ENCODE measurements around the gene IER5.

Gene IER5

GRCh38 chr1:181127898-181128453 is 39.5 kb downstream of the IER5 start:
- Histone ChIP-seq H3K9ac (ENCODE audit: low read depth, low read length) (no peak overlapping the region), H3K4me3 (ENCODE audit: low read length) (no peak overlapping the region), H3K27ac (ENCODE audit: low read depth, low read length) (no peak overlapping the region), H3K4me1 (ENCODE audit: insufficient read depth, low read length) (peaks cover 28% of the 10 kb centered on the region), H3K36me3 (ENCODE audit: insufficient read depth, low read length) (no peaks in the 10 kb centered on the region), H3K27me3 (ENCODE audit: insufficient read depth, low read length) (no peaks in the 10 kb centered on the region), H3K9me3 (ENCODE audit: insufficient read depth, low read depth, low read length) (no peaks in the 10 kb centered on the region)
- 89% methylated on average over 5 of the region's 5 CpGs for WGBS

- 37% methylated on average over 19 of the region's 19 CpGs for WGBS
These were observed 40.3 kb downstream of the IER5 start for GRCh38 chr1:181128592-181129497.

GRCh38 chr1:181129771-181130606 is 41.5 kb downstream of the IER5 start:
- H3K9me3 ChIP-seq (ENCODE audit: insufficient read depth, low read depth, low read length) = no peaks in the 10 kb centered on the region
- no peak overlapping the region for H3K9ac ChIP-seq (ENCODE audit: low read depth, low read length)
- no peak overlapping the region for H3K27ac ChIP-seq (ENCODE audit: low read depth, low read length)
- H3K36me3 ChIP-seq (ENCODE audit: insufficient read depth, low read length) = no peaks in the 10 kb centered on the region
- H3K4me3 ChIP-seq (ENCODE audit: low read length) = no peak overlapping the region
- WGBS = 79% methylated on average over 13 of the region's 13 CpGs
- peaks cover 40% of the 10 kb centered on the region for H3K4me1 ChIP-seq (ENCODE audit: insufficient read depth, low read length)
- H3K27me3 ChIP-seq (ENCODE audit: insufficient read depth, low read length) = no peaks in the 10 kb centered on the region

More at GRCh38 chr1:181128592-181129497, 40.3 kb downstream of the IER5 start:
- 0 out of 2 replicates have a peak overlapping the region, but pooled peaks have one; percentile 5 for H3K9ac ChIP-seq (ENCODE audit: low read depth, low read length)
- peak overlapping the region; percentile 18; the same call in 1 of the 2 replicates for H3K27ac ChIP-seq (ENCODE audit: low read depth, low read length)
- peaks cover 34% of the 10 kb centered on the region for H3K4me1 ChIP-seq (ENCODE audit: insufficient read depth, low read length)
- peak overlapping the region; percentile 7; the same call in 1 of the 2 replicates for H3K4me3 ChIP-seq (ENCODE audit: low read length)
- H3K36me3 ChIP-seq (ENCODE audit: insufficient read depth, low read length) = no peaks in the 10 kb centered on the region
- H3K27me3 ChIP-seq (ENCODE audit: insufficient read depth, low read length) = no peaks in the 10 kb centered on the region
- no peaks in the 10 kb centered on the region for H3K9me3 ChIP-seq (ENCODE audit: insufficient read depth, low read depth, low read length)

GRCh38 chr1:181131255-181131941 is 42.9 kb downstream of the IER5 start:
- H3K4me3 ChIP-seq (ENCODE audit: low read length) = no peak overlapping the region
- no peaks in the 10 kb centered on the region for H3K9me3 ChIP-seq (ENCODE audit: insufficient read depth, low read depth, low read length)
- H3K27ac ChIP-seq (ENCODE audit: low read depth, low read length) = no peak overlapping the region
- no peak overlapping the region for H3K9ac ChIP-seq (ENCODE audit: low read depth, low read length)
- no peaks in the 10 kb centered on the region for H3K27me3 ChIP-seq (ENCODE audit: insufficient read depth, low read length)
- no peaks in the 10 kb centered on the region for H3K36me3 ChIP-seq (ENCODE audit: insufficient read depth, low read length)
- peaks cover 51% of the 10 kb centered on the region for H3K4me1 ChIP-seq (ENCODE audit: insufficient read depth, low read length)
- 86% methylated on average over 8 of the region's 8 CpGs for WGBS

- Histone ChIP-seq H3K4me1 (ENCODE audit: insufficient read depth, low read length) (peaks cover 42% of the 10 kb centered on the region), H3K9ac (ENCODE audit: low read depth, low read length) (no peak overlapping the region), H3K36me3 (ENCODE audit: insufficient read depth, low read length) (no peaks in the 10 kb centered on the region), H3K27ac (ENCODE audit: low read depth, low read length) (no peak overlapping the region), H3K27me3 (ENCODE audit: insufficient read depth, low read length) (no peaks in the 10 kb centered on the region), H3K4me3 (ENCODE audit: low read length) (no peak overlapping the region), H3K9me3 (ENCODE audit: insufficient read depth, low read depth, low read length) (no peaks in the 10 kb centered on the region)
- 52% methylated on average over 6 of the region's 6 CpGs for WGBS
These were observed 45.0 kb downstream of the IER5 start for GRCh38 chr1:181133441-181133951.

- H3K4me1 ChIP-seq (ENCODE audit: insufficient read depth, low read length) = peaks cover 37% of the 10 kb centered on the region
- no peaks in the 10 kb centered on the region for H3K27me3 ChIP-seq (ENCODE audit: insufficient read depth, low read length)
- H3K36me3 ChIP-seq (ENCODE audit: insufficient read depth, low read length) = no peaks in the 10 kb centered on the region
- H3K4me3 ChIP-seq (ENCODE audit: low read length) = no peak overlapping the region
- WGBS = 87% methylated on average over 12 of the region's 12 CpGs
- no peak overlapping the region for H3K9ac ChIP-seq (ENCODE audit: low read depth, low read length)
- H3K9me3 ChIP-seq (ENCODE audit: insufficient read depth, low read depth, low read length) = no peaks in the 10 kb centered on the region
- H3K27ac ChIP-seq (ENCODE audit: low read depth, low read length) = no peak overlapping the region
These were observed 45.5 kb downstream of the IER5 start for GRCh38 chr1:181133969-181134418.

GRCh38 chr1:181134543-181135436 is 46.3 kb downstream of the IER5 start:
- H3K4me1 ChIP-seq (ENCODE audit: insufficient read depth, low read length) = peaks cover 29% of the 10 kb centered on the region
- WGBS = 84% methylated on average over 17 of the region's 17 CpGs
- H3K9me3 ChIP-seq (ENCODE audit: insufficient read depth, low read depth, low read length) = no peaks in the 10 kb centered on the region
- H3K4me3 ChIP-seq (ENCODE audit: low read length) = no peak overlapping the region
- H3K9ac ChIP-seq (ENCODE audit: low read depth, low read length) = peak overlapping the region; percentile 49; the same call in 1 of the 2 replicates
- H3K36me3 ChIP-seq (ENCODE audit: insufficient read depth, low read length) = no peaks in the 10 kb centered on the region
- no peaks in the 10 kb centered on the region for H3K27me3 ChIP-seq (ENCODE audit: insufficient read depth, low read length)
- H3K27ac ChIP-seq (ENCODE audit: low read depth, low read length) = peak overlapping the region; percentile 64; the same call in 1 of the 2 replicates

GRCh38 chr1:181135437-181135731 is 46.9 kb downstream of the IER5 start:
- WGBS = 87% methylated on average over 2 of the region's 2 CpGs
- H3K27ac ChIP-seq (ENCODE audit: low read depth, low read length) = no peak overlapping the region

GRCh38 chr1:181135815-181136737 is 47.6 kb downstream of the IER5 start:
- H3K9ac ChIP-seq (ENCODE audit: low read depth, low read length) = no peak overlapping the region
- H3K4me1 ChIP-seq (ENCODE audit: insufficient read depth, low read length) = peaks cover 25% of the 10 kb centered on the region
- no peak overlapping the region for H3K4me3 ChIP-seq (ENCODE audit: low read length)
- no peaks in the 10 kb centered on the region for H3K9me3 ChIP-seq (ENCODE audit: insufficient read depth, low read depth, low read length)
- no peaks in the 10 kb centered on the region for H3K27me3 ChIP-seq (ENCODE audit: insufficient read depth, low read length)
- H3K36me3 ChIP-seq (ENCODE audit: insufficient read depth, low read length) = no peaks in the 10 kb centered on the region
- 86% methylated on average over 12 of the region's 12 CpGs for WGBS
- peak overlapping the region; percentile 24; the same call in 1 of the 2 replicates for H3K27ac ChIP-seq (ENCODE audit: low read depth, low read length)

More at GRCh38 chr1:181135437-181135731, 46.9 kb downstream of the IER5 start:
- peaks cover 25% of the 10 kb centered on the region for H3K4me1 ChIP-seq (ENCODE audit: insufficient read depth, low read length)
- no peaks in the 10 kb centered on the region for H3K36me3 ChIP-seq (ENCODE audit: insufficient read depth, low read length)
- H3K4me3 ChIP-seq (ENCODE audit: low read length) = no peak overlapping the region
- no peaks in the 10 kb centered on the region for H3K27me3 ChIP-seq (ENCODE audit: insufficient read depth, low read length)
- H3K9me3 ChIP-seq (ENCODE audit: insufficient read depth, low read depth, low read length) = no peaks in the 10 kb centered on the region
- peak overlapping the region; percentile 49; the same call in 1 of the 2 replicates for H3K9ac ChIP-seq (ENCODE audit: low read depth, low read length)

All from HUES64 (cell line).